H1 (cell line): ENCODE data around the gene BLCAP. TPM values are rescaled to one million over a fixed set of nuclear protein-coding genes. Genes with fewer than 3 reads are reported as not detected.

Source experiments
- CTCF ChIA-PET: fragments of 300-600 bp; sonication (Branson Sonifier 250); formaldehyde crosslinking; loops from one replicate; lab custom pipeline; 2021; ENCODE audit not compliant: partially characterized antibody; lab: Charles Lee
- POLR2A ChIA-PET: fragments of 300-600 bp; sonication (Branson Sonifier 250); formaldehyde crosslinking; loops from one replicate; lab custom pipeline; 2021; ENCODE audit warnings: inconsistent platforms; ENCODE audit not compliant: partially characterized antibody; lab: Charles Lee
- DNase-seq, 2 experiments: peaks; one replicate each; pipeline versions ENCODE4 v3.0.0 to v3.0.0-alpha.2; 2010 to 2022; ENCODE audit warnings: low spot score in 2 of 2, low read depth in 1 of 2, mixed read lengths in 1 of 2
- FAIRE-seq: peaks from 2 replicates; lab custom pipeline; 2011; peaks lifted over from hg19 to GRCh38; lab: Jason Lieb, UNC
- H2AFZ ChIP-seq: 2 replicates; pipeline ENCODE4 v1.8.1; 2012; ENCODE audit warnings: low read length, inconsistent platforms
- H2AK5ac ChIP-seq: 2 replicates; pipeline ENCODE4 v1.6.1; 2013; ENCODE audit warnings: low read depth, low read length
- H2BK120ac ChIP-seq: replicated peaks from 2 replicates; pipeline ENCODE3; 2013; ENCODE audit warnings: low read depth, low read length, inconsistent platforms
- H2BK12ac ChIP-seq: 2 replicates; pipeline ENCODE4 v1.6.1; 2013; ENCODE audit warnings: low read depth, low read length
- H2BK15ac ChIP-seq: 2 replicates; pipeline ENCODE4 v1.6.1; 2013; ENCODE audit warnings: low read length
- H2BK20ac ChIP-seq: 2 replicates; pipeline ENCODE4 v1.6.1; 2013; ENCODE audit warnings: low read length
- H2BK5ac ChIP-seq: 2 replicates; pipeline ENCODE4 v1.6.1; 2013; ENCODE audit warnings: low read depth, low read length
- H3K14ac ChIP-seq: 2 replicates; pipeline ENCODE4 v1.6.1; 2013; ENCODE audit warnings: inconsistent platforms; ENCODE audit not compliant: insufficient read length
- H3K18ac ChIP-seq: 2 replicates; pipeline ENCODE4 v1.6.1; 2013; ENCODE audit warnings: low read length; ENCODE audit errors: extremely low read depth
- H3K23ac ChIP-seq: 2 replicates; pipeline ENCODE4 v1.6.1; 2013; ENCODE audit warnings: inconsistent platforms; ENCODE audit not compliant: insufficient read length
- H3K23me2 ChIP-seq: 2 replicates; pipeline ENCODE4 v1.6.1; 2013; ENCODE audit warnings: low read depth, low read length
- H3K27ac ChIP-seq: 2 replicates; pipeline ENCODE4 v1.6.1; 2011; ENCODE audit warnings: low read depth, low read length, inconsistent platforms
- H3K27me3 ChIP-seq, 4 experiments: replicated peaks in 1 of 4; 1 replicate in 1 of 4; 2 replicates in 3 of 4; pipeline versions ENCODE4 v1.6.1 to v1.8.1; 2011 to 2013; ENCODE audit warnings: low read length in 3 of 4, mild to moderate bottlenecking in 3 of 4, inconsistent platforms in 2 of 4, mixed read lengths in 2 of 4, moderate library complexity in 1 of 4; ENCODE audit not compliant: control insufficient read depth in 3 of 4, insufficient read depth in 3 of 4; ENCODE audit errors: extremely low read depth in 1 of 4
- H3K36me3 ChIP-seq, 4 experiments: 2 replicates each; pipeline versions ENCODE4 v1.6.1 to v1.8.1; 2011 to 2013; ENCODE audit warnings: mild to moderate bottlenecking in 4 of 4, low read length in 3 of 4, moderate library complexity in 2 of 4, control low read depth in 1 of 4, inconsistent platforms in 1 of 4; ENCODE audit not compliant: insufficient read depth in 4 of 4, control insufficient read depth in 2 of 4
- H3K4ac ChIP-seq: replicated peaks from 2 replicates; pipeline ENCODE3; 2013; ENCODE audit warnings: low read length, low read depth, mixed read lengths, inconsistent platforms; ENCODE audit not compliant: insufficient read length
- H3K4me1 ChIP-seq, 4 experiments: replicated peaks in 1 of 4; 1 replicate in 1 of 4; 2 replicates in 3 of 4; pipeline versions ENCODE4 v1.6.1 to v1.8.1; 2011 to 2013; ENCODE audit warnings: low read length in 3 of 4, inconsistent platforms in 2 of 4, mixed read lengths in 1 of 4; ENCODE audit not compliant: insufficient read depth in 4 of 4, control insufficient read depth in 3 of 4
- H3K4me2 ChIP-seq, 2 experiments: 2 replicates each; pipeline versions ENCODE4 v1.6.1 to v1.8.1; 2011 to 2013; ENCODE audit warnings: low read depth in 2 of 2, low read length in 2 of 2, control low read depth in 1 of 2, inconsistent platforms in 1 of 2, mild to moderate bottlenecking in 1 of 2; ENCODE audit not compliant: insufficient read depth in 1 of 2
- H3K4me3 ChIP-seq, 4 experiments: fragments of 200-600, 300-600 bp in 1 of 4; sonication (generic), shearing (Covaris generic), sonication (Bioruptor Twin) in 1 of 4; 2 replicates each; pipeline versions ENCODE4 v1.5.1 to v1.8.1; 2011 to 2016; ENCODE audit warnings: low read length in 4 of 4, low read depth in 3 of 4, control low read depth in 2 of 4, inconsistent platforms in 2 of 4, mild to moderate bottlenecking in 2 of 4, mixed read lengths in 1 of 4, moderate library complexity in 1 of 4; ENCODE audit not compliant: insufficient read depth in 2 of 4; ENCODE audit errors: extremely low read depth in 1 of 4
- H3K56ac ChIP-seq: replicated peaks from 2 replicates; pipeline ENCODE3; 2013; ENCODE audit warnings: low read depth, mild to moderate bottlenecking, mixed read lengths, low read length, inconsistent platforms; ENCODE audit not compliant: insufficient read length
- H3K79me1 ChIP-seq: 2 replicates; pipeline ENCODE4 v1.6.1; 2013; ENCODE audit warnings: low read depth, low read length, control low read depth
- H3K79me2 ChIP-seq, 2 experiments: 2 replicates each; pipeline versions ENCODE4 v1.6.1 to v1.8.1; 2012 to 2013; ENCODE audit warnings: low read length in 2 of 2, mild to moderate bottlenecking in 2 of 2, inconsistent platforms in 1 of 2; ENCODE audit not compliant: insufficient read depth in 2 of 2, control insufficient read depth in 1 of 2
- H3K9ac ChIP-seq, 4 experiments: replicated peaks in 1 of 4; 1 replicate in 1 of 4; 2 replicates in 3 of 4; pipeline versions ENCODE4 v1.6.1 to v1.8.1; 2011 to 2013; ENCODE audit warnings: low read depth in 3 of 4, low read length in 3 of 4, control low read depth in 2 of 4, mild to moderate bottlenecking in 2 of 4, moderate library complexity in 2 of 4, inconsistent platforms in 1 of 4; ENCODE audit errors: extremely low read depth in 1 of 4
- H3K9me3 ChIP-seq, 2 experiments: 2 replicates each; pipeline versions ENCODE4 v1.6.1 to v1.8.1; 2012 to 2013; ENCODE audit warnings: mild to moderate bottlenecking in 2 of 2, moderate library complexity in 2 of 2, control low read depth in 1 of 2, inconsistent platforms in 1 of 2, low read depth in 1 of 2, low read length in 1 of 2, mixed read lengths in 1 of 2; ENCODE audit not compliant: insufficient read depth in 2 of 2
- H4K20me1 ChIP-seq, 2 experiments: replicated peaks in 1 of 2; 2 replicates each; pipeline versions ENCODE3 to v1.8.1; 2011 to 2013; ENCODE audit warnings: inconsistent platforms in 2 of 2, low read length in 2 of 2, mild to moderate bottlenecking in 1 of 2; ENCODE audit not compliant: insufficient read depth in 2 of 2, control insufficient read depth in 1 of 2
- H4K5ac ChIP-seq: 2 replicates; pipeline ENCODE4 v1.6.1; 2013; ENCODE audit warnings: low read length, low read depth, mixed read lengths, inconsistent platforms; ENCODE audit not compliant: insufficient read length
- H4K8ac ChIP-seq: 2 replicates; pipeline ENCODE4 v1.8.0; 2013; ENCODE audit warnings: mild to moderate bottlenecking, moderate library complexity, low read length, inconsistent platforms; ENCODE audit not compliant: insufficient read depth; ENCODE audit errors: extremely low read depth
- H4K91ac ChIP-seq: replicated peaks from 2 replicates; pipeline ENCODE3; 2013; ENCODE audit warnings: low read length, mixed read lengths, inconsistent platforms; ENCODE audit not compliant: insufficient read length
- CEBPB ChIP-seq: IDR thresholded peaks from 2 replicates; pipeline ENCODE4 v1.6.1; 2012; ENCODE audit warnings: low read depth, low read length
- EZH2 ChIP-seq: fragments of 200-600 bp; sonication (generic); IDR thresholded peaks from 2 replicates; pipeline ENCODE4 v1.7.1; 2012; ENCODE audit warnings: low read depth, mild to moderate bottlenecking, moderate library complexity, low read length, inconsistent platforms; ENCODE audit not compliant: severe bottlenecking
- FOSL1 ChIP-seq: IDR thresholded peaks from 2 replicates; pipeline ENCODE4 v1.6.1; 2011; ENCODE audit warnings: mild to moderate bottlenecking, low read depth, low read length, moderate library complexity; ENCODE audit not compliant: insufficient read depth
- GABPA ChIP-seq: IDR thresholded peaks from 2 replicates; pipeline ENCODE4 v1.6.1; 2011; ENCODE audit warnings: mild to moderate bottlenecking, low read length, moderate library complexity, borderline replicate concordance; ENCODE audit not compliant: insufficient read depth
- GTF2F1 ChIP-seq: IDR thresholded peaks from 2 replicates; pipeline ENCODE4 v1.6.1; 2012; ENCODE audit warnings: low read depth, low read length, improper control_type of control experiment, borderline replicate concordance
- HDAC2 ChIP-seq, 2 experiments: fragments of 300-600 bp in 1 of 2; sonication (generic) in 1 of 2; IDR thresholded peaks; 2 replicates each; pipeline ENCODE4 v1.6.1; 2011 to 2012; ENCODE audit warnings: low read depth in 2 of 2, low read length in 2 of 2, mild to moderate bottlenecking in 2 of 2, moderate library complexity in 2 of 2, borderline replicate concordance in 1 of 2, inconsistent platforms in 1 of 2
- JUND ChIP-seq: IDR thresholded peaks from 2 replicates; pipeline ENCODE4 v1.6.1; 2011; ENCODE audit warnings: mild to moderate bottlenecking, improper control_type of control experiment, low read length
- KDM5A ChIP-seq: fragments of 200-600 bp; IDR thresholded peaks from 2 replicates; pipeline ENCODE4 v1.7.1; 2012; ENCODE audit warnings: mild to moderate bottlenecking, low read length, inconsistent platforms, mixed read lengths
- SUZ12 ChIP-seq: fragments of 200-600 bp; sonication (generic); IDR thresholded peaks from 2 replicates; pipeline ENCODE4 v1.6.1; 2012; ENCODE audit warnings: mild to moderate bottlenecking, inconsistent platforms, low read length, moderate library complexity, mixed read lengths
- TAF7 ChIP-seq: optimal IDR thresholded peaks from 2 replicates; pipeline ENCODE3; 2011; ENCODE audit warnings: low read depth, mild to moderate bottlenecking, inconsistent platforms, low read length, moderate library complexity, borderline replicate concordance
- YY1 ChIP-seq: IDR thresholded peaks from 2 replicates; pipeline ENCODE4 v1.6.1; 2011; ENCODE audit warnings: low read depth, mild to moderate bottlenecking, low read length
- WGBS, 2 experiments: shearing (Covaris generic) in 1 of 2; methylation state at CpG; one replicate each; pipeline versions ENCODE4 v1.1.6 to v1.1.7; 2013 to 2015; ENCODE audit warnings: low lambda C conversion rate in 2 of 2, mixed read lengths in 2 of 2, inconsistent platforms in 1 of 2, low coverage in 1 of 2, missing lambda C conversion rate in 1 of 2; ENCODE audit not compliant: insufficient replicate concordance in 2 of 2, insufficient coverage in 1 of 2, insufficient read length in 1 of 2; ENCODE audit errors: extremely low coverage in 1 of 2, missing lambda C conversion rate in 1 of 2; 5-methylcytosine and 5-hydroxymethylcytosine counted together
- polyA plus RNA-seq, 7 experiments: library from polyadenylated mRNA; depleted of rRNA in 3 of 7; stranded (reverse) in 5 of 7; unstranded in 2 of 7; fragments of >200 nt in 5 of 7; fragments of 200-250 nt in 2 of 7; gene quantifications; 1 replicate in 5 of 7; 2 replicates in 1 of 7; 4 replicates in 1 of 7; pipeline versions ENCODE4 v1.2.1 to v1.2.3, GENCODE V29; 2011 to 2013; ENCODE audit warnings: missing spikeins in 2 of 7, mixed read lengths in 2 of 7
- total RNA-seq: library from RNA; stranded (reverse); fragmentation: NEBNext Ultra II Directional; extraction: Animal tissue kit (Norgen Biotek cat#: 25700); gene quantifications from 2 replicates; pipeline ENCODE4 v1.2.1, GENCODE V29; 2021

The BLCAP gene
- total and polyA plus RNA-seq, 2 of the 8 experiments (the other 6 are each of a cell fraction or from before 2014, with no cell fraction given): 60.3 to 72.2 TPM

DNA sequence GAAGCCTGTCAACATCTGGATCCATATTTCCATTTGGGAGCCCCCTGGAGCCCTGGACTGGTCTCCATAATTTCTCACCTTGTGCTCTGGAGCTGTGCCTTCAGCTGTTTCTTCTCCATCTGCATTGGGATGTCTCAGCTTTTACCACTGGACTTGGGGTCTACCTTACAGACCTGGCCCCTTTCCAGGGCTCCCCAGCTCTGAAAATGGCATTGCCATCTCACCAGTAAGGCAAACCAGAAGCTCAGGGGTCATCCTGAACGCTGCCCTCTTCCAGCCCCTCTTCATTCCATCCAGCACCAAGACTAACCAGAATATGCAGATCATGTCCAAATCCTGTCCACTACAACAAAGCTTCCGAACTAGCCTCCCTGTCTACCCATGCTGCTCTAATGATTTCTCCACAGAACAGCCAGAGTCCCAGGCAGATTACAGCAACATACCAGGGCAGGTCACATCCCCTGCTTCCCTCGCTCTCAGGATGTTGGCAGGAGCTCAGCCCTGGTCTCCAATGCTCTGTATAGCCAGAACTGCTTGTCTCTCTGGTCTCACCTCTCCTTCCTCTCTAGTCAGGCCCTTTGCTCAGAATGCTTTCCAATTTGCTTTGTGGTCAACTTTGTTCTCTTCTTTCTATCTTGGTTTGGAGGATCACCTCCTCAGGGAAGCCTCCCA, 24.3 kb downstream of the BLCAP start:
- ChIA-PET POLR2A (interaction anchor here (0.6 to 11.2 kb wide), 8 partner anchors 10 to 156 kb away, joined by 3 to 116 read pairs (median 4); partner anchors contain the start of gene NNAT), CTCF (interaction anchor here (0.6 to 3.0 kb wide), 9 partner anchors 11 to 477 kb away, joined by 3 to 26 read pairs (median 4); no protein-coding TSS in a partner anchor)
- H4K20me1 ChIP-seq: no peaks in the 10 kb centered on the region
- FAIRE-seq (no peak), DNase-seq (no peak)
- H3K4me2 ChIP-seq: no peak overlapping the region
- no peaks in the 10 kb centered on the region for H3K36me3 ChIP-seq
- H4K8ac ChIP-seq: no peak overlapping the region
- TF ChIP-seq EZH2 (no peak), FOSL1 (no peak), TAF7 (no peak), JUND (no peak), HDAC2 (IDR thresholded peaks at IDR 0.05; ENCODE audit: borderline replicate concordance in 1 of 2, low read depth in 2 of 2, low read length in 2 of 2) (no peak), GABPA (no peak), YY1 (no peak), CEBPB (no peak), KDM5A (no peak), SUZ12 (no peak), GTF2F1 (no peak)
- no peak overlapping the region for H3K56ac ChIP-seq
- H3K4me3 ChIP-seq: no peak overlapping the region
- no peak overlapping the region for H3K27ac ChIP-seq
- H3K23me2 ChIP-seq: no peaks in the 10 kb centered on the region
- H2AFZ ChIP-seq: no peak overlapping the region
- H3K9me3 ChIP-seq: no peaks in the 10 kb centered on the region
- no peak overlapping the region for H3K14ac ChIP-seq
- H2BK5ac ChIP-seq: no peak overlapping the region
- H3K27me3 ChIP-seq: no peaks in the 10 kb centered on the region
- no peak overlapping the region for H3K4ac ChIP-seq
- no peak overlapping the region for H2BK15ac ChIP-seq
- no peaks in the 10 kb centered on the region for H3K79me2 ChIP-seq
- H3K9ac ChIP-seq: no peak overlapping the region
- 93% methylated on average over 3 of the region's 3 CpGs; no CpG with 5 or more reads in 1 of the 2 experiments for WGBS, 2 experiments
- no peak overlapping the region for H2AK5ac ChIP-seq
- H4K5ac ChIP-seq: no peak overlapping the region
- no peak overlapping the region for H3K18ac ChIP-seq
- H2BK120ac ChIP-seq: no peak overlapping the region
- H3K23ac ChIP-seq: no peak overlapping the region
- H3K4me1 ChIP-seq: peaks cover 7 to 15% (median 10%) of the 10 kb centered on the region in 4 experiments; a peak in 6 of 7 replicates
- no peak overlapping the region for H2BK12ac ChIP-seq
- H4K91ac ChIP-seq: no peak overlapping the region
- peaks cover 3% of the 10 kb centered on the region; the same call in 1 of the 2 replicates for H3K79me1 ChIP-seq
- no peak overlapping the region for H2BK20ac ChIP-seq
